ENCODE measurements around the gene TRAF3IP1.

TRAF3IP1 gene

GRCh38 chr2:238277695-238278094 is 42.6 kb upstream of the TRAF3IP1 start:
- POLR2A ChIA-PET, result no interaction called here
- DNase-seq (ENCODE audit: extremely low spot score), result peak; percentile 48
- TF ChIP-seq FOXA1 (IDR thresholded peaks at IDR 0.05) (no peak), ZNF384 (IDR thresholded peaks at IDR 0.05) (no peak), L3MBTL2 (conservative IDR thresholded peaks at IDR 0.05) (no peak), PKNOX1 (IDR thresholded peaks at IDR 0.05) (no peak), TARDBP (IDR thresholded peaks at IDR 0.05) (no peak), SP1 (IDR thresholded peaks at IDR 0.05) (no peak), NFRKB (IDR thresholded peaks at IDR 0.05) (no peak), SUZ12 (IDR thresholded peaks at IDR 0.05) (no peak), CTBP1 (IDR thresholded peaks at IDR 0.05; ENCODE audit: borderline replicate concordance) (no peak), ELF4 (IDR thresholded peaks at IDR 0.05) (no peak), BHLHE40 (IDR thresholded peaks at IDR 0.05; ENCODE audit: borderline replicate concordance) (no peak), ARNT (IDR thresholded peaks at IDR 0.05) (no peak), HDGF (IDR thresholded peaks at IDR 0.05; ENCODE audit: borderline replicate concordance) (no peak), FOXK2 (IDR thresholded peaks at IDR 0.05) (no peak), FOXM1 (IDR thresholded peaks at IDR 0.05; ENCODE audit: borderline replicate concordance) (no peak), LEF1 (IDR thresholded peaks at IDR 0.05; ENCODE audit: borderline replicate concordance) (no peak)
- CTCF ChIA-PET, result interaction anchor here (1.3 kb wide), 1 partner anchor 13 kb away, joined by 5 read pairs; no protein-coding TSS in a partner anchor

DNA sequence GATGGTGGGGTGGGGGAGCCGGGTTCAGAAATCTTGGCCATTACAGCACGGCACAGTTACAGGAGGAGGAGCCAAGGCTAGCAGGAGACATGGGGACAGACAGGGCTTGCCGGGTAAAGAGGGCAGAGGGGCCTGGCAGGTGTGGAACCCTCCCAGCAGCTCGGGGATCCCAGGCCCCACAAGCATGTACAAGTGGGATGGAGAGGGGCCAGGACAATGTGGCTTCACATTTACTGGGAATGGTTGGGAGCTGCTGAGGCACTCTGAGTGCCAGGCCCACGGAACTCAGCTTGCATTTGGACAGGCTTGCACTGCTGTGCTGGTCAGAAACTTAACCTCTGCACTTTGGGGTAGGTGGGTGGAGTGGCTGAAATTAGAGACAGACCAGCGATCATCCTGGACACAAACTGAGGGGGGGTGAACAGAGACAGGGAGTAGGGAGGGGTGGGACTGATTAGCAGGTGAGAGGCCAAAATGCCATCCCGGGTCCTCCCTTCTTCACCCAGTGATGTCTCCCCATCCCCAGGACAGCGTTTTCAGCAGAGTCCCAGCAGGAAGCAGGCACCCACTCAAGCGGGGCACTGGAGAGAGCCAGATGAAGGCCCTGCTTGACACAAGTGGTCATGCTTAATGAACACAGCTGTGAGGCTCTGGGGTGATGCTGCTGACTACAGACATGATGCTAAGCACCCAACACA is 41.5 kb upstream of the TRAF3IP1 start:
- no peak for TF ChIP-seq LEF1 (IDR thresholded peaks at IDR 0.05; ENCODE audit: borderline replicate concordance)
- TF ChIP-seq NFRKB (IDR thresholded peaks at IDR 0.05), result no peak
- TF ChIP-seq ELF4 (IDR thresholded peaks at IDR 0.05), result no peak
- TF ChIP-seq SUZ12 (IDR thresholded peaks at IDR 0.05), result no peak
- TF ChIP-seq ARNT (IDR thresholded peaks at IDR 0.05), result no peak
- no peak for TF ChIP-seq BHLHE40 (IDR thresholded peaks at IDR 0.05; ENCODE audit: borderline replicate concordance)
- TF ChIP-seq CTBP1 (IDR thresholded peaks at IDR 0.05; ENCODE audit: borderline replicate concordance), result no peak
- TF ChIP-seq PKNOX1 (IDR thresholded peaks at IDR 0.05), result no peak
- CTCF ChIA-PET, result interaction anchor here (0.5 to 1.3 kb wide), 3 partner anchors 14 to 178 kb away, joined by 3 to 5 read pairs (median 4); partner anchors contain the start of gene ESPNL
- no peak for DNase-seq (ENCODE audit: extremely low spot score)
- POLR2A ChIA-PET, result no interaction called here

GRCh38 chr2:238279324-238279682 is 41.0 kb upstream of the TRAF3IP1 start:
- TF ChIP-seq L3MBTL2 (conservative IDR thresholded peaks at IDR 0.05) (no peak), NFRKB (IDR thresholded peaks at IDR 0.05) (no peak), TARDBP (IDR thresholded peaks at IDR 0.05) (no peak), ZNF384 (IDR thresholded peaks at IDR 0.05) (no peak), LEF1 (IDR thresholded peaks at IDR 0.05; ENCODE audit: borderline replicate concordance) (no peak)
- ChIA-PET CTCF (no interaction called here), POLR2A (no interaction called here)
- no peak for DNase-seq (ENCODE audit: extremely low spot score)

GRCh38 chr2:238280083-238280825 is 40.1 kb upstream of the TRAF3IP1 start:
- no peak for DNase-seq (ENCODE audit: extremely low spot score)
- CTCF ChIA-PET, result no interaction called here

GRCh38 chr2:238281826-238282480 is 38.4 kb upstream of the TRAF3IP1 start:
- TF ChIP-seq CTBP1 (IDR thresholded peaks at IDR 0.05; ENCODE audit: borderline replicate concordance) (no peak), TARDBP (IDR thresholded peaks at IDR 0.05) (no peak), LEF1 (IDR thresholded peaks at IDR 0.05; ENCODE audit: borderline replicate concordance) (no peak), HDGF (IDR thresholded peaks at IDR 0.05; ENCODE audit: borderline replicate concordance) (no peak), SUZ12 (IDR thresholded peaks at IDR 0.05) (no peak), L3MBTL2 (conservative IDR thresholded peaks at IDR 0.05) (no peak), ZNF384 (IDR thresholded peaks at IDR 0.05) (no peak), PKNOX1 (IDR thresholded peaks at IDR 0.05) (no peak), FOXA1 (IDR thresholded peaks at IDR 0.05) (no peak), ELF4 (IDR thresholded peaks at IDR 0.05) (no peak), FOXM1 (IDR thresholded peaks at IDR 0.05; ENCODE audit: borderline replicate concordance) (no peak), ARNT (IDR thresholded peaks at IDR 0.05) (no peak), FOXK2 (IDR thresholded peaks at IDR 0.05) (no peak), BHLHE40 (IDR thresholded peaks at IDR 0.05; ENCODE audit: borderline replicate concordance) (no peak), NFRKB (IDR thresholded peaks at IDR 0.05) (no peak), SP1 (IDR thresholded peaks at IDR 0.05) (no peak)
- ChIA-PET CTCF (no interaction called here), POLR2A (no interaction called here)
- no peak for DNase-seq (ENCODE audit: extremely low spot score)

More at GRCh38 chr2:238280083-238280825, 40.1 kb upstream of the TRAF3IP1 start:
- TF ChIP-seq ELF4 (IDR thresholded peaks at IDR 0.05) (no peak), SP1 (IDR thresholded peaks at IDR 0.05) (no peak), L3MBTL2 (conservative IDR thresholded peaks at IDR 0.05) (no peak), FOXK2 (IDR thresholded peaks at IDR 0.05) (no peak), ZNF384 (IDR thresholded peaks at IDR 0.05) (no peak), CTBP1 (IDR thresholded peaks at IDR 0.05; ENCODE audit: borderline replicate concordance) (no peak), BHLHE40 (IDR thresholded peaks at IDR 0.05; ENCODE audit: borderline replicate concordance) (no peak), TARDBP (IDR thresholded peaks at IDR 0.05) (no peak), SUZ12 (IDR thresholded peaks at IDR 0.05) (no peak), PKNOX1 (IDR thresholded peaks at IDR 0.05) (no peak), ARNT (IDR thresholded peaks at IDR 0.05) (no peak), HDGF (IDR thresholded peaks at IDR 0.05; ENCODE audit: borderline replicate concordance) (no peak)
- POLR2A ChIA-PET, result no interaction called here
